Left ventricle myocardium inferior (tissue), 1 donor: ENCODE measurements around the gene NSD2. TPM values are rescaled to one million over a fixed set of nuclear protein-coding genes. Genes with fewer than 3 reads are reported as not detected.
A peak's percentile ranks its signal among the peaks of the same experiment; 100 is the strongest.

ENCODE experiments used
- DNase-seq: peaks from one replicate; pipeline ENCODE4 v3.0.0-alpha.2; 2020
- H3K27ac ChIP-seq: fragments of 200-600 bp; replicated peaks from 2 replicates; pipeline ENCODE4 v1.8.0; 2021
- H3K27me3 ChIP-seq: fragments of 200-600 bp; 2 replicates; pipeline ENCODE4 v1.8.0; 2021; ENCODE audit warnings: low read depth
- H3K36me3 ChIP-seq: fragments of 200-600 bp; 2 replicates; pipeline ENCODE4 v1.8.0; 2021
- H3K4me1 ChIP-seq: fragments of 200-600 bp; 2 replicates; pipeline ENCODE4 v1.8.0; 2021
- H3K4me3 ChIP-seq: fragments of 200-600 bp; 2 replicates; pipeline ENCODE4 v1.8.0; 2021; ENCODE audit warnings: mild to moderate bottlenecking, moderate library complexity
- H3K9me3 ChIP-seq: fragments of 200-600 bp; replicated peaks from 2 replicates; pipeline ENCODE4 v1.8.0; 2021
- intact Hi-C: fragments of 100-400 bp; cut with micrococcal nuclease; formaldehyde crosslinking; loops from one replicate; pipeline ENCODE4 v1.11.0; 2022
- total RNA-seq: library from RNA; stranded (reverse); fragmentation: NEBNext Ultra II Directional; extraction: Animal tissue kit (Norgen Biotek cat#: 25700); gene quantifications from one replicate; pipeline ENCODE4 v1.2.1, GENCODE V29; 2021
- TF ChIP-seq, protein P1 (sequence below): fragments of 200-600 bp; IDR thresholded peaks from 2 replicates; pipeline ENCODE4 v1.8.0; 2021; ENCODE audit warnings: antibody characterized with exemption, mild to moderate bottlenecking, borderline replicate concordance
- donor health status: DM: no; HTN: yes; CAD: no; lungs with severe emphysema.

The NSD2 gene
- total RNA-seq, 1 donor from 2014 or later, result 42.5 TPM

DNA sequence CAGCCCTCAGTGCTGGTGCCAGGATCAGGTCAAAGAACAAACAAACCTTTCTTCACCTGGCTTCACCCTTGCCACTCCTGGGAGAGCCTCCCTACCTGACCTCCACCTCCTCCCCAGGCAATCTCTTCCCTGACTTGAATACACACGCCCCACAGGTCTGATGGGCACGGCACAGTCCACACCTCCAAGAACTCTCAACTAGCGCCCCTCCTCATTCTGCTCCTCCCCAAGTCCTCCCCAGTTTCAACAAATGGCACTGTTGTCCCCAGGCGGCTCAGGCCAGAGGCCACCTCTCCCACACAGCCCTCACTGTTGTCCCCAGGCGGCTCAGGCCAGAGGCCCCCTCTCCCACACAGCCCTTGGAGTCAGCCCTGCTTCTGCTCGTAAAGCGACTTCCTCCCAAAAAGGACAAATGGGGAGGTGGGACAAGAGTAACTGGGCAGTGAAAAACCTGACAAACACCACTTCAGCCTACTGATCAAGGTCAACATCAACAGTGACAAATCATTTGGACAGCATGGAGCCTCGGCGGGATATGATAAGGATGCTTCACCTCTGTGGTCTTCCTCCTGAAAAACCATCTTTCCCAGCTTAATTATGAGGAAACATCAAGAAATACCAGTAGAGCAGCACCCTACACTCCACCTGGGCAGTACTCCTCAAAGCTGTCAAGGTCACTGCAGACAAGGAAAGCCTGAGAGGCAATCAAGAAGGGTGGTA lies 18.1 kb upstream of the NSD2 start:
- no peak for DNase-seq
- Histone ChIP-seq H3K9me3 (no peaks in the 10 kb centered on the region), H3K4me1 (peaks cover 76% of the 10 kb centered on the region), H3K36me3 (peaks cover 7% of the 10 kb centered on the region), H3K27me3 (no peaks in the 10 kb centered on the region), H3K4me3 (no peak overlapping the region), H3K27ac (peak overlapping the region; percentile 5)
- TF ChIP-seq, protein P1, sequence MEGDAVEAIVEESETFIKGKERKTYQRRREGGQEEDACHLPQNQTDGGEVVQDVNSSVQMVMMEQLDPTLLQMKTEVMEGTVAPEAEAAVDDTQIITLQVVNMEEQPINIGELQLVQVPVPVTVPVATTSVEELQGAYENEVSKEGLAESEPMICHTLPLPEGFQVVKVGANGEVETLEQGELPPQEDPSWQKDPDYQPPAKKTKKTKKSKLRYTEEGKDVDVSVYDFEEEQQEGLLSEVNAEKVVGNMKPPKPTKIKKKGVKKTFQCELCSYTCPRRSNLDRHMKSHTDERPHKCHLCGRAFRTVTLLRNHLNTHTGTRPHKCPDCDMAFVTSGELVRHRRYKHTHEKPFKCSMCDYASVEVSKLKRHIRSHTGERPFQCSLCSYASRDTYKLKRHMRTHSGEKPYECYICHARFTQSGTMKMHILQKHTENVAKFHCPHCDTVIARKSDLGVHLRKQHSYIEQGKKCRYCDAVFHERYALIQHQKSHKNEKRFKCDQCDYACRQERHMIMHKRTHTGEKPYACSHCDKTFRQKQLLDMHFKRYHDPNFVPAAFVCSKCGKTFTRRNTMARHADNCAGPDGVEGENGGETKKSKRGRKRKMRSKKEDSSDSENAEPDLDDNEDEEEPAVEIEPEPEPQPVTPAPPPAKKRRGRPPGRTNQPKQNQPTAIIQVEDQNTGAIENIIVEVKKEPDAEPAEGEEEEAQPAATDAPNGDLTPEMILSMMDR, result no peak
- intact Hi-C loops, result no loop called here

DNA sequence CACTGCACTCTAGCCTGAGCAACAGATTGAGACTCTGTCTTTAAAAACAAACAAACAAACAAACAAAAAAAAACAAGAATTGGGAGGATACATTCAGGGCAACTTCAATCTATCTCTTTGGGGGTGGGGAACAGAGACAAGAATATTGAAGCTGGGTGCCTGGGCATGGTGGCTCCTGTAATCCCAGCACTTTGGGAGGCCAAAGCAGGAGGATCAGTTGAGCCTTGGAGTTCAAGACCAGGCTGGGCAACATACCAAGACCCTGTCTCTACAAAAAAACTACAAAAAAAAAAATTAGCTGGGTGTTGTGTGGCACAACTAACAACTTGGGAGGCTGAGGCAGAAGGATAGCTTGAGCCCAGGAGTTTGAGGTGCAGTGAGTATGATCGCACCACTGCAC lies 16.4 kb upstream of the NSD2 start:
- no peak for DNase-seq
- peak overlapping the region; percentile 76 for H3K4me3 ChIP-seq
- H3K4me1 ChIP-seq, result peaks cover 75% of the 10 kb centered on the region
- no peaks in the 10 kb centered on the region for H3K27me3 ChIP-seq
- H3K27ac ChIP-seq, result peak overlapping the region; percentile 86
- TF ChIP-seq, protein P1, result no peak
- no peaks in the 10 kb centered on the region for H3K9me3 ChIP-seq
- no peaks in the 10 kb centered on the region for H3K36me3 ChIP-seq
- intact Hi-C loops, result no loop called here

DNA sequence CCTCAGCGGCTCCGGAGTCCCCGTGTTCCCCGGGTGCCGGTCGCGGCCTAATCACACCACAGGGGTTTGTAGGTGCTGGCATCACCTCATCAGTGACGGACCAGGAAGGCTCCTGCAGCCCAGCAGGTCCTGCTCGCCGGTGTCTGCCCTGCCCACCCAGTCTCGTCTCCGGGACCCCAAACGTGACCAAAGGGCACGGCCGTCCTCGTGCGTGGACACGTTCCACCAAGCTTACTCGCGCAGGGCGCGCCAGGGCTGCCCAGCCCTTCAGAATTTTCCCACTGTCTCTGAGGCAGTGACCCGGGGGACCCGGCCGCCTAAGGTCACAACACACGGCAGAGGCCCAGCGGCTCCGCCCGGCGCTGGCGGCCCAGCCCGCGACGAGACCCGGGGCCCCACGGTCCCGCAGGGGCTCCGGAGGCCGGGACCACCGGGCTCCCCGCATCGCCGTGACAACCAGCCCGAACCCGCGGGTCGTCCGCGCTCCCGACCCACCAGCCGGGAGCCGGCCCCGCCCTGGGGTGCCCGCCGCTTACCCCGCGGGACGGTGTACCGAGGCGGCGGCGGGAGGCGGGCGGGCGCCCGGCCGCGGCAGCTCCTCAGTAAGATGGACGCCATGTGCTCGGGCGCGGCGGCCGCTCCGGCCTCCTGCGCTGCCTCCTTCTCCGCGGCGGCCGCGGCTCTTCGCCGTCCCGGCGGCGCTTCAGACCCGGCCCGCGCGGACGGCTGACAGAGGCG lies 15.7 kb upstream of the NSD2 start:
- Histone ChIP-seq H3K9me3 (no peaks in the 10 kb centered on the region), H3K36me3 (no peaks in the 10 kb centered on the region), H3K4me3 (peak overlapping the region; percentile 76), H3K4me1 (peaks cover 67% of the 10 kb centered on the region), H3K27ac (peak overlapping the region; percentile 86), H3K27me3 (no peaks in the 10 kb centered on the region)
- peak; percentile 35 for DNase-seq
- intact Hi-C loops, result no loop called here
- TF ChIP-seq, protein P1, result no peak

DNA sequence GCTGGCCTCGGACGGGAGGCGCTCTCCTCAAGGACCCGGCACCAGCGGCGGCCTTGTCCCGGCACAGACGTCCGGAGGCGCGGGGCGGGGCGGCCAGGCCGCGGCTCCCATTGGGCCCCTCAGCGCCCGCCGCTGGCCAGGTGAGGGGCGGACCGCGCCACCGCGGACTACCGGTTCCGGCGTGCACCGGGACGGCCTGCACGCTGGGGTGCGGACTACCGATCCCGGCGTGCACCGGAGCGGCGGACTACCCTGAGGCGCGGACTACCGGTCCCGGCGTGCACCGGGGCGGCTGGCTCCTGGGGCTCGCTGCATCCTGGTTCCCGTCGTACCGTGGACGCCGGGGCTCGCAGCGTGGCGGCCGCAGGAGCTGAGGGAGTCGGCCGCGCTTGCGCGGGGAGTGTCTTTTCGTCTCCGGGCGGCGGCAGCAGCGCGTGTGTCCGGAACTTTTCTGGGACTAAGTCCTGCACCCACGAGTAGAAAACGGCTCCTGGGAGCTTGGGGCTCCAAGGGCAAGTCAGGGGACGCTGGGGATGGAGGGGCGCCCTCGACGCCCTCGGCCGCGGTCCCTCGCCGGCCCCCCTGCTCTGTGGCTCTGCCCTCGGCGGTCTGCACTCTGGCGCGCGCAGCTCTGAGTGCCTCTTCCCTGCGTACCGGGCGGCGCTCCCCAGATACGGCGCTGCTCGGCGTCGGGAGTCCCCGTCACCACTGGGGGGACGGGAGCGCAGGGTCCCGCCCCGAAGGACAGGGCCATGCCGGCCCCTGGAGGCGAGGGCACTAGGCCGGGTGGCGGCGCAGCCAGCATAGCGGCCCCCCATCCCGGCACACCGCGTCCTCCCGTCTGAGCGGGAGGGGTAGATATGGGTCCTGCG lies 14.9 kb upstream of the NSD2 start, which contains the start of gene LETM1:
LETM1 (minus strand) TSS at position 86 of the 872 bp plus-strand sequence. CDS start 206 bp downstream, outside the sequence.
- H3K27ac ChIP-seq, result peak within 1 kb of the TSS; percentile 86
- no peaks in the 10 kb centered on the region for H3K36me3 ChIP-seq
- peak within 1 kb of the TSS; percentile 76 for H3K4me3 ChIP-seq
- H3K9me3 ChIP-seq, result no peaks in the 10 kb centered on the region
- DNase-seq, result peak; percentile 96
- TF ChIP-seq, protein P1, result peak; percentile 27
- intact Hi-C loops, result no loop called here
- no peaks in the 10 kb centered on the region for H3K27me3 ChIP-seq
- H3K4me1 ChIP-seq, result peaks cover 59% of the 10 kb centered on the region

DNA sequence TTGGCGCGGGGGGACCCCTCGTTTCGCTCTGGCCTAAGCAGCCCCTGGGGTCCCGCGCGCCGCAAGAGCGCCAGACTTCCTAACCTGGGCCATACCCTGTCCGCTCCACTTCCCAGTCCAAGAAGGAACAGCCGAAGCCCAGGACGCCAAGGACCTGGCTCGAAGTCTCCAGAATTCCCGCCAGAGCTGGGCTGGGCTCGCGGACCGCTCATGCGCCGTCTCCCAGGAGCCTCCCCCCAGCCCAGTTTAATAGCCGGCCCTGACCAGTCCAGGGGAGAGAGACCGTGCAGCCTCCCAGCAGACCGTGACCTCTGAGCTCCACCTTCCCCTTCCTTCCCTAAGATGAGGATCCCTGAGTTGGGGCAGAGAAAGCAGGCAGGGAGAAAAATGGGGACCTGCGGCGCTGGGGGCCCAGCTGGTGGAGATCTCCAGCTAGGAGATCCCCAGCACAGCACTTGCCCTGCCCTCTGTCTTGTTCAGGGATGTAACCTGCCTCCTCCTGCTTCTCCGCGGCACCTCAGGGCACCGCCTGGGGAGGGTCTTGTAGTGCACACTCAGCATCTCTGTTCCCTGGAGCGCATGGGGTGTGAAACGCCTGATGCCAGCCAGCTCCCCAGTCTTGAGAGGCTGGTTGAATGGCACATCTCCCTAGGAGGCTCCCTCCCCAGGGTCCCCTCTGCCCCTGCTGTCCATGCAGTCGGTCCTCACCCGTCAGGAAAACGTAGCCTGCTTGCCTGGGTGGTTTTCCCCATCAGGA lies 14.1 kb upstream of the NSD2 start:
- H3K36me3 ChIP-seq, result no peaks in the 10 kb centered on the region
- TF ChIP-seq, protein P1, result no peak
- H3K27ac ChIP-seq, result peak overlapping the region; percentile 86
- peaks cover 52% of the 10 kb centered on the region for H3K4me1 ChIP-seq
- DNase-seq, result no peak
- intact Hi-C loops, result no loop called here
- no peaks in the 10 kb centered on the region for H3K27me3 ChIP-seq
- no peaks in the 10 kb centered on the region for H3K9me3 ChIP-seq
- H3K4me3 ChIP-seq, result peak overlapping the region; percentile 76
